ENCODE results near the gene CPNE5.

DNA sequence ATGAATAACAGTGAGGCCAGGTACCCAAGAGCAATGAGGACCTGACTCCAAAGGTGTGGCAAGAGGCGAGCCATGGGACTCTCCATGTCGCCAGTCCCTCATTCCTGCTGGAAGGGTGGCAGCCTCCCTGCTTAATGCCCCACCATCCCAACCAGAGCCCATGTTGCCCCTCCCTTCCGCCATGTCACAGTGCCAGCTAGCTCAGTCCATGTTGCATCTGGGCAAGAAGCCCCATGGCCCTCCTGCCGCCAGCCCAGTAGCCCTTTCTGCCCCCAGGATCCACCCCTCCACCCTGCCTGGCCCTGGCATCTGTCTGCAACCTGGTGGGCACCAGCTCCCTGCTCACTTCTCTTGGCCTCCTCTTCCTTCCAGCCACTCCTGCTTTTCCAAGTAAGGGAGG, 6.0 kb upstream of the CPNE5 start:
- TF ChIP-seq, protein P1, sequence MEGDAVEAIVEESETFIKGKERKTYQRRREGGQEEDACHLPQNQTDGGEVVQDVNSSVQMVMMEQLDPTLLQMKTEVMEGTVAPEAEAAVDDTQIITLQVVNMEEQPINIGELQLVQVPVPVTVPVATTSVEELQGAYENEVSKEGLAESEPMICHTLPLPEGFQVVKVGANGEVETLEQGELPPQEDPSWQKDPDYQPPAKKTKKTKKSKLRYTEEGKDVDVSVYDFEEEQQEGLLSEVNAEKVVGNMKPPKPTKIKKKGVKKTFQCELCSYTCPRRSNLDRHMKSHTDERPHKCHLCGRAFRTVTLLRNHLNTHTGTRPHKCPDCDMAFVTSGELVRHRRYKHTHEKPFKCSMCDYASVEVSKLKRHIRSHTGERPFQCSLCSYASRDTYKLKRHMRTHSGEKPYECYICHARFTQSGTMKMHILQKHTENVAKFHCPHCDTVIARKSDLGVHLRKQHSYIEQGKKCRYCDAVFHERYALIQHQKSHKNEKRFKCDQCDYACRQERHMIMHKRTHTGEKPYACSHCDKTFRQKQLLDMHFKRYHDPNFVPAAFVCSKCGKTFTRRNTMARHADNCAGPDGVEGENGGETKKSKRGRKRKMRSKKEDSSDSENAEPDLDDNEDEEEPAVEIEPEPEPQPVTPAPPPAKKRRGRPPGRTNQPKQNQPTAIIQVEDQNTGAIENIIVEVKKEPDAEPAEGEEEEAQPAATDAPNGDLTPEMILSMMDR (conservative IDR thresholded peaks at IDR 0.05), result no peak
- TF ChIP-seq EZH2 (IDR thresholded peaks at IDR 0.05; ENCODE audit: low read depth), result no peak

Data from PC-9 (cell line).